ENCODE results near the gene ALDH4A1. TPM values are rescaled to one million over a fixed set of nuclear protein-coding genes. Genes with fewer than 3 reads are reported as not detected.

Gene ALDH4A1
- total and polyA plus RNA-seq, 10 of the 15 experiments (the other 5 are each of a cell fraction or from before 2014, with no cell fraction given) = 0.06 to 25.5 (median 13.0) TPM

- TF ChIP-seq MXI1 (IDR thresholded peaks at IDR 0.05; ENCODE audit: low read depth, low read length) (no peak), CHD1 (IDR thresholded peaks at IDR 0.05; ENCODE audit: low read depth, low read length) (no peak), SMC3 (IDR thresholded peaks at IDR 0.05; ENCODE audit: borderline replicate concordance, low read length) (no peak), NR2F1 (conservative IDR thresholded peaks at IDR 0.05) (no peak), FOXM1 (IDR thresholded peaks at IDR 0.05; ENCODE audit: low read depth, low read length) (no peak), TAF1 (IDR thresholded peaks at IDR 0.05; ENCODE audit: borderline replicate concordance, low read depth, low read length) (no peak), PAX8 (IDR thresholded peaks at IDR 0.05) (no peak), ZNF592 (IDR thresholded peaks at IDR 0.05) (no peak), CUX1 (IDR thresholded peaks at IDR 0.05; ENCODE audit: insufficient replicate concordance, low read depth, low read length) (no peak), ZNF687 (IDR thresholded peaks at IDR 0.05) (no peak)
Observed at GRCh38 chr1:18915341-18915740, 13.0 kb upstream of the ALDH4A1 start (continued).
